Measurements from ENCODE around the gene CPLX3. TPM values are rescaled to one million over a fixed set of nuclear protein-coding genes. Genes with fewer than 3 reads are reported as not detected.

Gene CPLX3
- total RNA-seq, 1 experiment from 2014 or later: not detected

DNA sequence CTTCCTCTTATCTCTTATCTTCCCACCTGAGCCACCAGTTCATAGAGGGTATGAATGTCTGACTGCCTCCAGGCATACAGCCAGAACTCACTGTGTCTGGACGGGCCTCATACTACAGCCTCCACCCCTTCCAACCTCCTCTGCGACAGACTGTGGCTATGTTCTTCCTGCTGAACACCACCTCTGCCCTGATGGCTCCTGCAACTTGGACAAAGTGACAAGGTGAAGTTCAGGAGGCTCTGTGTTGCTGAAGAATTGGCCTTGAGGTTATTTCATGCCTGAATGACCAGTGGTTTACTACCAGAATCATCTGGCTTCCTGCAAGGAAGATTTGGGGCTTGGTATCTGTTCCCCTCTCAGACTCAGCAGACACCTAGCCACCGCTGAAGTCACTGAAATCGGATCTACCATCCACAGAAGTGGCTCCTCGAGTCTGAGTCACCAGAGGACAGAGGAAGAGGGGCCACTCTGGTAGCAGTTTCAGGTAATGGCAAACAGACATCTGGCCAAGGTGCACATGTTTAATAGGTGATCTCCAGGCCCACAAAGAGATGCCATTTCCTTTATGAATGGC lies 30.7 kb downstream of the CPLX3 start:
- Histone ChIP-seq H3K79me2 (ENCODE audit: insufficient read depth, low read length) (peaks cover 4% of the 10 kb centered on the region; the same call in 1 of the 2 replicates), H3T11ph (ENCODE audit: low read length) (no peak overlapping the region), H4K5ac (ENCODE audit: insufficient read length, low read depth, low read length) (peak overlapping the region; percentile 58), H4K20me1 (ENCODE audit: control insufficient read depth, insufficient read depth, insufficient read length) (no peaks in the 10 kb centered on the region), H2BK20ac (ENCODE audit: low read depth, low read length, poor library complexity, severe bottlenecking) (no peak overlapping the region), H3K14ac (ENCODE audit: insufficient read depth, low read length) (no peak overlapping the region), H3K27me3 (ENCODE audit: insufficient read depth, low read length) (no peaks in the 10 kb centered on the region), H3K9me3 (ENCODE audit: control insufficient read depth, low read depth, low read length) (no peaks in the 10 kb centered on the region), H3K4me1 (ENCODE audit: insufficient read depth, low read length) (no peaks in the 10 kb centered on the region), H3K79me1 (ENCODE audit: insufficient read depth, low read depth, low read length, poor library complexity, severe bottlenecking) (no peaks in the 10 kb centered on the region), H3K18ac (ENCODE audit: insufficient read length, low read depth, low read length) (no peak overlapping the region), H2AK5ac (ENCODE audit: insufficient read length, low read length) (no peak overlapping the region), H4K91ac (ENCODE audit: insufficient read length, low read depth, low read length) (no peak overlapping the region), H2BK12ac (ENCODE audit: insufficient read length, low read depth, low read length) (no peak overlapping the region), H3K4me2 (ENCODE audit: insufficient read depth, insufficient read length, low read length) (no peak overlapping the region), H3K56ac (ENCODE audit: insufficient read length, low read depth, low read length) (no peak overlapping the region), H3K23ac (ENCODE audit: insufficient read length, low read depth, low read length) (no peak overlapping the region), H2BK5ac (ENCODE audit: insufficient read length, low read length) (no peak overlapping the region), H2BK120ac (ENCODE audit: low read depth, low read length, poor library complexity, severe bottlenecking) (no peak overlapping the region), H3K27ac (ENCODE audit: insufficient read length, low read depth, low read length) (no peak overlapping the region), H4K8ac (replicated peaks; ENCODE audit: insufficient read length, low read depth, low read length) (no peak overlapping the region), H3K4ac (ENCODE audit: low read depth, low read length) (no peak overlapping the region), H2AFZ (ENCODE audit: low read length) (no peak overlapping the region), H3K23me2 (ENCODE audit: insufficient read length, low read depth, low read length, poor library complexity, severe bottlenecking) (no peaks in the 10 kb centered on the region), H2BK15ac (ENCODE audit: low read depth, low read length) (no peak overlapping the region), H3K9ac (ENCODE audit: extremely low read depth, insufficient read length, low read length) (no peak overlapping the region)
- H3K4me3 Mint-ChIP-seq: no peak overlapping the region
- TF ChIP-seq CTCF (conservative IDR thresholded peaks at IDR 0.05): no peak
- H3K36me3 Mint-ChIP-seq (ENCODE audit: insufficient read depth in 1 of 3, low read depth in 3 of 3): peaks cover 5 to 14% (median 12%) of the 10 kb centered on the region in 3 experiments; a peak in 6 of 7 replicates
- H3K27me3 Mint-ChIP-seq (ENCODE audit: low read depth): no peaks in the 10 kb centered on the region
- no peaks in the 10 kb centered on the region for H3K9me3 Mint-ChIP-seq
- peak overlapping the region in 1 of 3 experiments; percentile 88; a peak in 1 of 7 replicates for H3K27ac Mint-ChIP-seq
- H3K4me1 Mint-ChIP-seq: peaks cover 0 to 6% of the 10 kb centered on the region in 2 experiments; a peak in 3 of 4 replicates
- no CpG with 5 or more reads among the region's 5 CpGs for WGBS (ENCODE audit: extremely low coverage, insufficient read length, low lambda C conversion rate)
- no peak for DNase-seq

All from H9 (cell line).